GM12865 (cell line): ENCODE measurements around the gene GALNT10.

ENCODE experiments used
- DNase-seq: peaks from one replicate; pipeline ENCODE4 v3.0.0; 2010; ENCODE audit warnings: low read depth
- H3K4me3 ChIP-seq: 2 replicates; pipeline ENCODE4 v1.5.1; 2011; ENCODE audit warnings: mild to moderate bottlenecking, low read depth, low read length, control low read depth
- CTCF ChIP-seq: IDR thresholded peaks from 2 replicates; pipeline ENCODE4 v1.5.1; 2011; ENCODE audit warnings: low read length, control low read depth, low read depth, inconsistent platforms; ENCODE audit not compliant: insufficient read depth; ENCODE audit errors: missing control alignments

The GALNT10 gene

GRCh38 chr5:154240595-154240994 lies 50.1 kb downstream of the GALNT10 start:
- no peak overlapping the region for H3K4me3 ChIP-seq
- no peak for TF ChIP-seq CTCF
- DNase-seq, result no peak

- DNase-seq, result no peak
- no peak overlapping the region for H3K4me3 ChIP-seq
- no peak for TF ChIP-seq CTCF
These were observed 50.5 kb downstream of the GALNT10 start for GRCh38 chr5:154241021-154241420.

- no peak overlapping the region for H3K4me3 ChIP-seq
- DNase-seq, result no peak
- no peak for TF ChIP-seq CTCF
These were observed 51.9 kb downstream of the GALNT10 start for GRCh38 chr5:154242442-154242841.

- DNase-seq, result peak; percentile 32
- H3K4me3 ChIP-seq, result no peak overlapping the region
- no peak for TF ChIP-seq CTCF
These were observed 52.4 kb downstream of the GALNT10 start for GRCh38 chr5:154242964-154243376.

- H3K4me3 ChIP-seq, result no peak overlapping the region
- no peak for DNase-seq
- TF ChIP-seq CTCF, result no peak
These were observed 53.2 kb downstream of the GALNT10 start for GRCh38 chr5:154243736-154244135.

GRCh38 chr5:154244476-154244875 lies 53.9 kb downstream of the GALNT10 start:
- DNase-seq, result peak; percentile 22
- H3K4me3 ChIP-seq, result no peak overlapping the region
- no peak for TF ChIP-seq CTCF

GRCh38 chr5:154248691-154249090 lies 58.2 kb downstream of the GALNT10 start:
- no peak overlapping the region for H3K4me3 ChIP-seq
- DNase-seq, result no peak
- no peak for TF ChIP-seq CTCF
